HG02973 (cell line): Measurements from ENCODE around the gene ACSS3.
"Not testable (repeated sequence)": the region's sequence is repeated elsewhere in the genome, so short reads cannot be mapped to it uniquely, and the experiment has no call there.

Experiments used
- ATAC-seq: cut with Tn5 transposase; IDR thresholded peaks from one replicate; pipeline ENCODE4 v1.9.1; 2021; ENCODE audit warnings: moderate library complexity; ENCODE audit not compliant: unreplicated experiment

Gene ACSS3

GRCh38 chr12:81077686-81078441 is at the start of gene ACSS3:
Gene ACSS3 (plus strand): TSS chr12:81078079. CDS start chr12:81078121, 42 bp downstream.
- no peak for ATAC-seq

- no peak for ATAC-seq
Measured at GRCh38 chr12:81034926-81035325, 43.0 kb upstream of the ACSS3 start.

GRCh38 chr12:81039231-81039630 is 38.6 kb upstream of the ACSS3 start:
- ATAC-seq = no peak

GRCh38 chr12:81043979-81044740 is 33.7 kb upstream of the ACSS3 start:
- no peak for ATAC-seq

- not testable (repeated sequence) for ATAC-seq
Measured at GRCh38 chr12:81064971-81065370, 12.9 kb upstream of the ACSS3 start.

GRCh38 chr12:81070846-81071245 is 7.0 kb upstream of the ACSS3 start:
- no peak for ATAC-seq

- ATAC-seq = no peak
Measured at GRCh38 chr12:81075539-81075938, 2.3 kb upstream of the ACSS3 start.

- ATAC-seq = no peak
Measured at GRCh38 chr12:81077329-81077685, 572 bp upstream of the ACSS3 start.

- ATAC-seq = no peak
Measured at GRCh38 chr12:81078469-81079196, 754 bp downstream of the ACSS3 start.

- ATAC-seq = no peak
Measured at GRCh38 chr12:81079280-81080076, 1.6 kb downstream of the ACSS3 start.

- ATAC-seq = no peak
Measured at GRCh38 chr12:81080431-81080983, 2.6 kb downstream of the ACSS3 start.

GRCh38 chr12:81081726-81082125 is 3.8 kb downstream of the ACSS3 start:
- ATAC-seq = no peak

GRCh38 chr12:81083018-81083417 is 5.1 kb downstream of the ACSS3 start:
- no peak for ATAC-seq

- ATAC-seq = no peak
Measured at GRCh38 chr12:81083906-81084513, 6.1 kb downstream of the ACSS3 start.

GRCh38 chr12:81084811-81085350 is 7.0 kb downstream of the ACSS3 start:
- no peak for ATAC-seq

- no peak for ATAC-seq
Measured at GRCh38 chr12:81085832-81086231, 8.0 kb downstream of the ACSS3 start.

- ATAC-seq = no peak
Measured at GRCh38 chr12:81086342-81086741, 8.5 kb downstream of the ACSS3 start.

GRCh38 chr12:81088221-81088620 is 10.3 kb downstream of the ACSS3 start:
- ATAC-seq = no peak

- no peak for ATAC-seq
Measured at GRCh38 chr12:81089412-81089811, 11.5 kb downstream of the ACSS3 start.

- ATAC-seq = no peak
Measured at GRCh38 chr12:81092053-81092452, 14.2 kb downstream of the ACSS3 start.
